NB4 (cell line): Measurements from ENCODE around the gene PHYH.
"Not testable (repeated sequence)": the region's sequence is repeated elsewhere in the genome, so short reads cannot be mapped to it uniquely, and the experiment has no call there.

Source experiments
- DNase-seq: peaks from one replicate; pipeline ENCODE4 v3.0.0; 2010; ENCODE audit warnings: low read depth
- H3K4me3 ChIP-seq: one replicate; pipeline ENCODE4 v1.5.1; 2011; ENCODE audit warnings: mild to moderate bottlenecking, low read depth, low read length, moderate library complexity
- MYC ChIP-seq: IDR thresholded peaks from 2 replicates; pipeline ENCODE4 v1.6.1; 2011; ENCODE audit warnings: low read depth, low read length
- POLR2A ChIP-seq: IDR thresholded peaks from 2 replicates; pipeline ENCODE4 v1.6.1; 2011; ENCODE audit warnings: mild to moderate bottlenecking; ENCODE audit not compliant: insufficient read length; ENCODE audit errors: extremely low read depth
- TF ChIP-seq, protein P1 (sequence below): IDR thresholded peaks from 2 replicates; pipeline ENCODE4 v1.6.1; 2011; ENCODE audit warnings: low read depth, low read length
- TF ChIP-seq, protein P2 (sequence below): IDR thresholded peaks from one replicate; pipeline ENCODE4 v1.5.1; 2012; ENCODE audit warnings: low read depth, low read length

PHYH gene

DNA sequence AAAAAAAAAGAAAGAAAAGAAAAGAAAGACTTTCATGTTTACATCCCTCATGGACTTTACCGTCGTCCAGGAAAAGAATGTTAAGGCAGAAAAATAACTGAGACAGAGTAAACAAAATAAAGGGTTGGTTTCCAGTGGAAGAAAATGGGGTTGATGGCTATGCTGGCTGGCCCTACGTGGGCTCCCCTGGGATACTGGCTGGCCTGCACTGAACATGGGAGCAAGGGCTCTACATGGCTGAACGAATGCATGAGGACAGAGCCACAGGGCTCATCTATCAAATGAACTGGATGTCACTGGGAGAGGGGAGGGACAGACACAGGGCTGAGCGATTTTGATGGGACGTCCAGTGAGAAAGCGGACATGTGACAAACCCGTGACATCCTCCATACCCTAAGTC, 63.2 kb downstream of the PHYH start:
- DNase-seq: no peak
- no peak overlapping the region for H3K4me3 ChIP-seq
- TF ChIP-seq, protein P1, sequence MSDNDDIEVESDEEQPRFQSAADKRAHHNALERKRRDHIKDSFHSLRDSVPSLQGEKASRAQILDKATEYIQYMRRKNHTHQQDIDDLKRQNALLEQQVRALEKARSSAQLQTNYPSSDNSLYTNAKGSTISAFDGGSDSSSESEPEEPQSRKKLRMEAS: no peak
- TF ChIP-seq MYC (no peak), POLR2A (no peak)
- TF ChIP-seq, protein P2, sequence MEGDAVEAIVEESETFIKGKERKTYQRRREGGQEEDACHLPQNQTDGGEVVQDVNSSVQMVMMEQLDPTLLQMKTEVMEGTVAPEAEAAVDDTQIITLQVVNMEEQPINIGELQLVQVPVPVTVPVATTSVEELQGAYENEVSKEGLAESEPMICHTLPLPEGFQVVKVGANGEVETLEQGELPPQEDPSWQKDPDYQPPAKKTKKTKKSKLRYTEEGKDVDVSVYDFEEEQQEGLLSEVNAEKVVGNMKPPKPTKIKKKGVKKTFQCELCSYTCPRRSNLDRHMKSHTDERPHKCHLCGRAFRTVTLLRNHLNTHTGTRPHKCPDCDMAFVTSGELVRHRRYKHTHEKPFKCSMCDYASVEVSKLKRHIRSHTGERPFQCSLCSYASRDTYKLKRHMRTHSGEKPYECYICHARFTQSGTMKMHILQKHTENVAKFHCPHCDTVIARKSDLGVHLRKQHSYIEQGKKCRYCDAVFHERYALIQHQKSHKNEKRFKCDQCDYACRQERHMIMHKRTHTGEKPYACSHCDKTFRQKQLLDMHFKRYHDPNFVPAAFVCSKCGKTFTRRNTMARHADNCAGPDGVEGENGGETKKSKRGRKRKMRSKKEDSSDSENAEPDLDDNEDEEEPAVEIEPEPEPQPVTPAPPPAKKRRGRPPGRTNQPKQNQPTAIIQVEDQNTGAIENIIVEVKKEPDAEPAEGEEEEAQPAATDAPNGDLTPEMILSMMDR: no peak

DNA sequence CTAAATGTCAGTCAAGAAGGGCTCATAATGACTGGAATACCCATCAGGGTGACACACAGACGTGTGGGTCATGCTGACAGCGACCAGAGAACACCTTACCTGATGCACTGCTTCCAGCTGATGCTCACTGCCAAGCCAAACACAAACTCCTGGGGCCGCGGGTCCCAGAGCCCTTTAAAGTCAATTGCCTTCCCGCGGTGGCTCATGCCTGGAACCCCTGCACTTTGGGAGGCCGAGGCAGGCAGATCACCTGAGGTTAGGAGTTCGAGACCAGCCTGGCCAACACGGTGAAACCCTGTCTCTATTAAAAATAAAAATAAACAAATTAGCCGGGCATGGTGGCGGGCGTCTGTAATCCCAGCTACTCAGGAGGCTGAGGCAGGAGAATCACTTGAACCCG, 65.1 kb downstream of the PHYH start:
- not testable (repeated sequence) for DNase-seq, H3K4me3 ChIP-seq

DNA sequence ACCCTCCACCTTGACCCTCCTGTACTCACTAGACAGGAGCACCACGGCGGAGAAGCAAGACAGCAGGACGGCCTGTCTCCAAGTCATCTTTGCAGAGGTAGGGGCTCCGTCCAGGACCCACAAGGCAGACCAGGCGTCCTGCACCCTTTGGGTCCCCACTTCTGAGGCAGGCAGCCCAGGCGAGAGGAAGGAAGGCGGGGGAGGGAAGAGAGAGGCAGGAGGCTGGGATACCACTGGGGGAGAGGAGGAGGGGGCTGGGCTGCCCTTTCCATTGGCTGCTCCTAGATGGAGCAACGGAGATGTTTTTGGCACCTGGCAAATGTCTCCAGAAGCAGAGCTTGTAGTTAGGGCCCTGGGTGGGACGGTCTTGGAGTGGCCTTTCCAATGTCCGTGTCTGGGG, 65.7 kb downstream of the PHYH start, which contains the start of gene UCMA:
UCMA (minus strand) TSS at position 203 of the 400 bp plus-strand sequence; CDS start at position 87, 116 bp downstream.
- DNase-seq: no peak
- no peak within 1 kb of the TSS for H3K4me3 ChIP-seq
- no peak for TF ChIP-seq POLR2A
- TF ChIP-seq, protein P2: no peak

DNA sequence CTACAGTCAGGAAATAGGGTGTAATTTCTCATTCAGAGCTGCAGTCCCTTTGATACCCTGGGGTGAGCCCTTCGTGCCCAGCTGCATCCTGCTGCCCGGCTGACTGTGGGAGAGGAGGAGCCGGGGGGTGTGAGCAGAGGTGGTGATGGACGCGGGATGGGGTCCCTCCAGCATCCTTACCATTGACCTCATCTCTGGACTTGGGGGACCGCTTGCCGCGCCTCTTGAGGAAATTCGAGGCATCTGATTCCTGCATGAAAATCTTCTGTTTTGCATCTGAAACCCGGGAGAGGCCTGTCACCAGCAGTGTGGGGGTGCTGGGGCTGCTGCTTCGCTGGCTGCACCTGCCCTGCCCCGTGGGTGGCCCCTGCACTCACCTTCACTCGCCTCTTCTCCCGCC, 66.5 kb downstream of the PHYH start:
- no peak for DNase-seq
- TF ChIP-seq POLR2A (no peak), MYC (no peak)
- TF ChIP-seq, protein P2: no peak
- TF ChIP-seq, protein P1: no peak
- no peak overlapping the region for H3K4me3 ChIP-seq

DNA sequence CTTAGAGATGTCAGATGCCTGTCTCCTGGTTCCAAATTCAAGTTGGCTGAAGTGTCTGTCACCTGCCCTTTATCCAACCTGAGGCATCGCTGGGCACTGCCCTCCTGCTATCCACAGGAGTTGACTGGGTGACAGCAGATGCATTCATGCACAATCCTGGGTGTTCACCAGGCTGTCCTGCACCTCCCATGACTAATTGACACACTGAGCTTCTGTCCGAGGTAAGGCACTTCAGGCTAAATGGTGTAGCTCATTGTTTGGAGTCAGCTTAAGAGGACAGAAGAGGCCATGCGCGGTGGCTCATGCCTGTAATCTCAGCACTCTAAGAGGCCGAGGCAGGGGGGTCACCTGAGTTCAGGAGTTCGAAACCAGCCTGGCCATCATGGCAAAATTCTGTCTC, 68.1 kb downstream of the PHYH start:
- no peak for DNase-seq
- TF ChIP-seq, protein P1: no peak
- TF ChIP-seq, protein P2: no peak
- TF ChIP-seq POLR2A (no peak), MYC (no peak)
- H3K4me3 ChIP-seq: no peak overlapping the region

DNA sequence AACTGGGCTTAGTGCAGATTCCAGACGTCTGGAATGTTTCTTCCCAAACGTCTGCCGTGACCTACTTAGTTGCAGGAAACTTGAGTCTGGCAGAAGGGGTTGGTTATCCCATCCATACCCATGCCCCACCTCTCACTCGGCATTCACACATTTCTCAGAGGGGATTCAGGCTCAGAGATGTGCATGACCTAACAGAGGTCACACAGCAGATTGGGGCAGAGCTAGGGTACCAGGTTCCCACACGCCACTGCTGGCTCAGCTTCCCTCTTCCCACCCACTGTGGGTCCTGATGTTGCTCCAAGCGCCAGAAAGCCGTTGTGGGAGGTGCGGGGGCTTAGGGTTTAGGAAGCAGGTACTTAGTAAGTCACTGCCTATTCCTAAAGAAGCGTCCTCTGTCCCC, 68.7 kb downstream of the PHYH start:
- TF ChIP-seq, protein P1: no peak
- TF ChIP-seq MYC: no peak
- no peak for TF ChIP-seq POLR2A
- TF ChIP-seq, protein P2: no peak

More for the DNA sequence above, 68.7 kb downstream of the PHYH start:
- H3K4me3 ChIP-seq: no peak overlapping the region
- no peak for DNase-seq
